ENCODE data around the gene CT45A10.
"Not testable (repeated sequence)": the region's sequence is repeated elsewhere in the genome, so short reads cannot be mapped to it uniquely, and the experiment has no call there.

CT45A10 gene, protein sequence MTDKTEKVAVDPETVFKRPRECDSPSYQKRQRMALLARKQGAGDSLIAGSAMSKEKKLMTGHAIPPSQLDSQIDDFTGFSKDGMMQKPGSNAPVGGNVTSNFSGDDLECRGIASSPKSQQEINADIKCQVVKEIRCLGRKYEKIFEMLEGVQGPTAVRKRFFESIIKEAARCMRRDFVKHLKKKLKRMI

GRCh38 chrX:135893294-135893817 is at the start of gene CT45A10, which contains the start of gene SAGE1:
TSS of gene CT45A10 (minus strand) at chrX:135893444. CDS start at chrX:135885344, 8,100 bp downstream.
TSS of gene SAGE1 (plus strand) at chrX:135893716. CDS start at chrX:135896243, 2,527 bp downstream.
- no peak for DNase-seq

DNA sequence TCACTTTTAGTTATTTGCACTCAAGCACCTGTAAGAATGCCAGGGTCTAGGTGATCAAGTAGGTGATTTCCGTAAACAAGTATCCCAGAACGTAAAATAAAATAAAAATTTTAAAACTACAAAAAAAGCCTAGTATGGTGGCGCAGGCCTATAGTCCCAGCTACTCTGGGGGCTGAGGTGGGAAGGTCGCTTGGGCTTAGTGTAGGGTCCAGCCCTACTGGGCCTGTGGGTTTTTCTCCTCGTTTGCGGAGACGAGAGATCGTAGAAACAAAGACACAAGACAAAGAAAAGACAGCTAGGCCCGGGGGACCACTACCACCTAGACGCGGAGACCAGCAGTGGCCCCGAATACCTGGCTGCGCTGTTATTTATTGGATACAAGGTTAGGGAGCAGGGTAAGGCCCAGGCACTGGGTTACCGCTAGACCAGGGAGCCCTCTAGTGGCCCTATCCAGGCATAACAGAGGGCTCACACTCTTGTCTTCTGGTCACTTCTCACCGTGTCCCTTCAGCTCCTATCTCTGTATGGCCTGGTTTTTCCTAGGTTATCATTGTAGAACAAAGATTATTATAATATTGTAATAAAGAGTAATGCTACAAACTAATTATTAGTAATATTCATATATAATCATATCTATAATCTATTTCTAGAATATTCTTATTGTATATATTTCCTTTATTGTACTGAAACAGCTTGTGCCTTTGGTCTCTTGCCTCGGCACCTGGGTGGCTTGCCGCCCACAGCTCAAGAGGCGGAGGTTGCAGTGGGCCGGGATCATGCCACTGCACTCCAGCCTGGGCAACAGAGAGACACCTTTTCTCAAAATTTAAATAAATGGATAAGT is 38.6 kb upstream of the CT45A10 start:
- peak; percentile 0 for DNase-seq

- DNase-seq, result no peak
Measured at GRCh38 chrX:135927897-135928296, 34.7 kb upstream of the CT45A10 start.

- no peak for DNase-seq
Measured at GRCh38 chrX:135923353-135923752, 30.1 kb upstream of the CT45A10 start.

DNA sequence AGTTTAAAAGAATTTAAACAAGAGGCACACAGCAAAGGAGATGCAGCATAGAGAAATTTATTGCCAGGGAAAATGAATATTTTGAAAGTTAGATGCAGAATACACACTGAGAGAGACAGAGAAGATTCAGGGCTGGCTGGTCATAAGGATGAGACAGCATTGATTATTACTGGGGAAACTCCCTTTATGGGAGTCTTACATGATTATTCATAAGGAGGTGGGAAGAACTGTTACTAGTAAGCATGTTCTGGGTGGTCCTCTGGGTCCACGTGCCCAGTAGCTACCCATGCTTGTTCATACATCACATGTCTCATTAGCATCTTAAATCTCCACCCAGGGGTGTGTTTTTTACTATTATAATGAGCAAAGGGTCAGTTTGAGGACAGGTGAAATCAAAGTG is 27.3 kb upstream of the CT45A10 start:
- not testable (repeated sequence) for DNase-seq

- DNase-seq, result no peak
Measured at GRCh38 chrX:135914404-135914803, 21.2 kb upstream of the CT45A10 start.

DNA sequence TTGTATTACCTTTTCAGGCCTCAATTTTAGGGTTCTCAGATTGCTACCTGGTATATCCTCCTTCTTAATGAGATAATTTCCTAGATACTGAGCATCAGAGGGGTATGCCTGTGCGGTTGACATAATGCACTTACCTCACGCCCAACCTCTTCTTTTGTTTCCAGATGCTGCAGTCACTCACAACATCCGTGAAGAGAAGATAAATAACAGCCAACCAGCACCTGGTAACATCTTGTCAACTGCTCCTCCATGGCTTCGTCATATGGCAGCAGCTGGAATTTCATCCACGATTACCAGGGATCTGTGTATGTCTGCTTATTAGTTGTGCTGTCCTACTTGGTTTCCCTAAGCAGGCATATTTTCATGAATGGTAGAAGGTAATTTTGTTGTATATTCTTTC is 17.0 kb upstream of the CT45A10 start:
- no peak for DNase-seq

DNA sequence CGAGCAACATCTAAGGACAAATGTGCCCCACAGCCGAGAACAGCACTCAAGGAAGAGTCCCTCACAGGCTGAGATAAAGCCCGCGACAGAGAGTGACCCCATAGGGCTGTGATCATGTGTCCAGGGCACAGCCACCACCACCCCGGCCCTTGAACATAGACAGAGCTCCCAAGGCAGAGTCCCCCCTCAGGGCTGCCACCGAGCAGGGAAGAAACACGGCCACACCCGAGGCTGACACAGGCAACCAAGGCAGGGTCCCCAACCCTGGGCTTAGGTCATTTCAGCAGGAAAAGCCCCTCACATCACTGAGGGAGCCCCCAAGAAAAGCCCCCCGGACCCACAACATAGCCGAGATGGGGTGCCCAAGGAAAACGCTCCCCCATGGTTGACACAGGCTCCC is 463 bp downstream of the CT45A10 start:
- DNase-seq, result no peak

- DNase-seq, result no peak
Measured at GRCh38 chrX:135890087-135890585, 3.1 kb downstream of the CT45A10 start.

DNA sequence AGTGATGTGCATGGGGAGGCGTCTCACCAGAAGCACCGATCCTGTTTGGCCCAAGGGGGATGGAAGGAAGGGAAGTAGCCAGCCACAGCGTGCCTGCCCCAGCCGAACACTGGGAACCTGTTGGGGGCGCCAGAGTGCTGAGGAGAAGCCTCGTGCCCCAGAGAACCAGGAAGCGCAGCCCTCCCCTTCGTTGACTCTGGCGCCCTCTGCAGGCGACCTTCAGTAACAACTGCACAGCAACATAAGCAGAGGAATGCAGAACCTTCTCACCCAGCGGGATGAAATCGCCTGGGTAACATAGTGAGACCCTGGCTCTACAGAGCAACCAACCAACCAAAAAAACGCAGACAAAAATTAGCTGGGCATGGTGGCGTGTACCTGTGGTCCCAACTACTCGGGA is 4.3 kb downstream of the CT45A10 start:
- not testable (repeated sequence) for DNase-seq

DNA sequence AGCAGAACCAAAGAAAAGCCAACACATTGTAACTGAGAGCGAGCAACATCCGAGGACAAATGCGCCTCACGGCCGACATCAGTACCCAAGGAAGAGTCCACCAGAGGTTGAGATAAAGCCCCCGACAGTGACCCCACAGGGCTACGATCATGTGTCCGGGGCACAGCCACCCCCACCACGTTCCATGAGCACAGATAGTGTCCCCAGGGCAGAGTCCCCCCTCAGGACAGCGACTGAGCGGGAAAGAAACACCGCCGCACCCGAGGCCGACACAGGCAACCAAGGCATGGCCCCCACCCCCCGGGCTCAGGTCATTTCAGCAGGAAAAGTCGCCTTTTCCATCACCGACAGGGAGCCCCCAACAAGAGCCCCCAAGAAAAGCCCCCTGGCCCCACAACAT is 5.0 kb downstream of the CT45A10 start:
- DNase-seq, result not testable (repeated sequence)

DNA sequence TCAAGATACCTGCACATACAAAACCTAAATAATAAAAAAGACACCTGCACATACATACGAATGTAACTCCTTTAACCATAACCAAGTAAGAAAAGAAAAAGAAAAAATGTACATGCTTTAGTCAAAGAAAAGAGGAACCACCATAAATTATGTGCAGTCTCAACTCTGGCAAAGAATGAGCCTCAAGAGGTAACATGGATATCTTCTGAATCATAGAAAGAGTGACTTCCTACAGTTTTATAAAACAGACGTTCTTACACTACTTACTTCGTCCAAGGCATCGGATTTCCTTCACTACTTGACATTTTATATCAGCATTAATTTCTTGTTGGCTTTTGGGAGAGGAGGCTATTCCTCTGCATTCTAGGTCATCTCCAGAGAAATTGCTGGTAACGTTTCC is 10.5 kb downstream of the CT45A10 start:
- DNase-seq, result not testable (repeated sequence)

- not testable (repeated sequence) for DNase-seq
Measured at GRCh38 chrX:135871712-135872111, 21.5 kb downstream of the CT45A10 start, which contains the start of gene CT45A9. TSS of gene CT45A9 (minus strand) at chrX:135871812. CDS start at chrX:135868061, 3,751 bp downstream.

- DNase-seq, result not testable (repeated sequence)
Measured at GRCh38 chrX:135854438-135854837, 38.8 kb downstream of the CT45A10 start, which contains the start of gene CT45A8. TSS of gene CT45A8 (minus strand) at chrX:135854538. CDS start at chrX:135850783, 3,755 bp downstream.

DNA sequence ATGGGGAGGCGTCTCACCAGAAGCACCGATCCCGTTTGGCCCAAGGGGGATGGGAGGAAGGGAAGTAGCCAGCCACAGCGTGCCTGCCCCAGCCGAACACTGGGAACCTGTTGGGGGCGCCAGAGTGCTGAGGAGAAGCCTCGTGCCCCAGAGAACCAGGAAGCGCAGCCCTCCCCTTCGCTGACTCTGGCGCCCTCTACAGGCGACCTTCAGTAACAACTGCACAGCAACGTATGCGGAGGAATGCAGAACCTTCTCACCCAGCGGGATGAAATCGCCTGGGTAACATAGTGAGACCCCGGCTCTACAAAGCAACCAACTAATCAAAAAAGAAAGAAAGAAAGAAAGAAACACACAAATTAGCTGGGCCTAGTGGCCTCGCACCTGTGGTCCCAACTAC is 56.1 kb downstream of the CT45A10 start, which contains the start of gene CT45A7:
CT45A7 (minus strand) TSS at position 101 of the 400 bp plus-strand sequence. CDS start 3,747 bp downstream, outside the sequence.
- DNase-seq, result not testable (repeated sequence)

Measured in NCI-H2171 (cell line).